Loucy (cell line): Measurements from ENCODE around the gene SEPTIN2.
A peak's percentile ranks its signal among the peaks of the same experiment; 100 is the strongest.

Experiments
- H2AFZ ChIP-seq: fragments of 200-600 bp; sonication (generic); 2 replicates; pipeline ENCODE4 v1.6.0; 2016; ENCODE audit warnings: antibody characterized with exemption, mild to moderate bottlenecking, low read length, moderate library complexity
- H3F3A ChIP-seq: fragments of 200-600 bp; 2 replicates; pipeline ENCODE4 v1.6.0; 2016; ENCODE audit warnings: antibody characterized with exemption, low read depth, mild to moderate bottlenecking
- H3K27me3 ChIP-seq: fragments of 200-600 bp; sonication (generic); 2 replicates; pipeline ENCODE4 v1.6.1; 2014; ENCODE audit warnings: low read length, mild to moderate bottlenecking; ENCODE audit not compliant: insufficient read depth, poor library complexity, severe bottlenecking
- H3K36me3 ChIP-seq: fragments of 200-600 bp; sonication (generic); 2 replicates; pipeline ENCODE4 v1.6.1; 2016; ENCODE audit warnings: low read length; ENCODE audit not compliant: insufficient read depth
- H3K4me1 ChIP-seq: fragments of 200-600 bp; sonication (generic); 2 replicates; pipeline ENCODE4 v1.5.1; 2014; ENCODE audit warnings: low read length, mild to moderate bottlenecking; ENCODE audit not compliant: insufficient read depth, poor library complexity, severe bottlenecking
- H3K4me2 ChIP-seq: fragments of 200-600 bp; sonication (generic); 2 replicates; pipeline ENCODE4 v1.6.0; 2014; ENCODE audit warnings: antibody characterized with exemption, low read length, low read depth, mild to moderate bottlenecking; ENCODE audit not compliant: poor library complexity, severe bottlenecking
- H3K4me3 ChIP-seq: fragments of 200-600 bp; sonication (generic); 2 replicates; pipeline ENCODE4 v1.5.1; 2014; ENCODE audit warnings: low read length, mild to moderate bottlenecking, mixed read lengths; ENCODE audit not compliant: poor library complexity, severe bottlenecking
- H3K79me2 ChIP-seq: fragments of 200-600 bp; sonication (generic); 2 replicates; pipeline ENCODE4 v1.6.1; 2014; ENCODE audit warnings: low read length; ENCODE audit not compliant: insufficient read depth
- H3K9ac ChIP-seq: fragments of 200-600 bp; sonication (generic); 2 replicates; pipeline ENCODE4 v1.6.0; 2014; ENCODE audit warnings: mild to moderate bottlenecking, low read depth, low read length, moderate library complexity; ENCODE audit not compliant: poor library complexity, severe bottlenecking
- H3K9me2 ChIP-seq: fragments of 200-600 bp; sonication (generic); replicated peaks from 2 replicates; pipeline ENCODE4 v1.6.1; 2016; ENCODE audit warnings: low read depth, low read length, mixed read lengths
- H3K9me3 ChIP-seq: fragments of 200-600 bp; sonication (generic); 2 replicates; pipeline ENCODE4 v1.6.1; 2014; ENCODE audit warnings: mild to moderate bottlenecking, antibody characterized with exemption, low read length, low read depth; ENCODE audit not compliant: insufficient read depth
- H4K20me1 ChIP-seq: fragments of 200-600 bp; sonication (generic); 2 replicates; pipeline ENCODE4 v1.6.0; 2014; ENCODE audit warnings: antibody characterized with exemption, low read length, mild to moderate bottlenecking; ENCODE audit not compliant: insufficient read depth, poor library complexity, severe bottlenecking
- EZH2phosphoT487 ChIP-seq: fragments of 200-600 bp; IDR thresholded peaks from 2 replicates; pipeline ENCODE4 v1.6.1; 2018; ENCODE audit warnings: antibody characterized with exemption, mild to moderate bottlenecking, moderate library complexity, borderline replicate concordance
- TF ChIP-seq, protein P1 (sequence below): fragments of 200-600 bp; sonication (generic); conservative IDR thresholded peaks from 2 replicates; pipeline ENCODE4 v1.5.1; 2014; ENCODE audit warnings: mild to moderate bottlenecking, antibody characterized with exemption, low read length

Gene SEPTIN2

DNA sequence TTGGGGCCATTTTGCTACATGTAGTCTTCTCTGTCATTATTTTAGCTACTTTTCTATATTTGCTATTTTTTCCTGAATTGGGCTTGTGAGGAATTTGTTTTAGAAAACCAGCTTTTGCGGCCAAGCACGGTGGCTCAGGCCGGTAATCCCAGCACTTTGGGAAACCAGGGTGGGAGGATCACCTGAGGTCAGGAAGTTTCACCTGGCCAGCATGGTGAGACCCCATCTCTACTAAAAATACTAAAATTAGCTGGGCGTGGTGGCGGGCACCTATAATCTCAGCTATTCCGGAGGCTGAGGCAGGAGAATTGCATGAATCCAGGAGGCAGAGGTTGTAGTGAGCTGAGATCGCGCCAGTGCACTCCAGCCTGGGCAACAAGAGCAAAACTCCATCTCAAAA is 4.7 kb downstream of the SEPTIN2 start:
- Histone ChIP-seq H3K9me2 (no peaks in the 10 kb centered on the region), H2AFZ (no peak overlapping the region), H3K27me3 (no peaks in the 10 kb centered on the region), H3F3A (no peaks in the 10 kb centered on the region), H3K4me2 (peak overlapping the region; percentile 96), H3K4me1 (peaks cover 57% of the 10 kb centered on the region), H3K4me3 (peak overlapping the region; percentile 99), H3K9ac (peak overlapping the region; percentile 100), H3K79me2 (peaks cover 96% of the 10 kb centered on the region), H3K36me3 (peaks cover 18% of the 10 kb centered on the region), H4K20me1 (peaks cover 89% of the 10 kb centered on the region), H3K9me3 (no peaks in the 10 kb centered on the region)
- TF ChIP-seq, protein P1, sequence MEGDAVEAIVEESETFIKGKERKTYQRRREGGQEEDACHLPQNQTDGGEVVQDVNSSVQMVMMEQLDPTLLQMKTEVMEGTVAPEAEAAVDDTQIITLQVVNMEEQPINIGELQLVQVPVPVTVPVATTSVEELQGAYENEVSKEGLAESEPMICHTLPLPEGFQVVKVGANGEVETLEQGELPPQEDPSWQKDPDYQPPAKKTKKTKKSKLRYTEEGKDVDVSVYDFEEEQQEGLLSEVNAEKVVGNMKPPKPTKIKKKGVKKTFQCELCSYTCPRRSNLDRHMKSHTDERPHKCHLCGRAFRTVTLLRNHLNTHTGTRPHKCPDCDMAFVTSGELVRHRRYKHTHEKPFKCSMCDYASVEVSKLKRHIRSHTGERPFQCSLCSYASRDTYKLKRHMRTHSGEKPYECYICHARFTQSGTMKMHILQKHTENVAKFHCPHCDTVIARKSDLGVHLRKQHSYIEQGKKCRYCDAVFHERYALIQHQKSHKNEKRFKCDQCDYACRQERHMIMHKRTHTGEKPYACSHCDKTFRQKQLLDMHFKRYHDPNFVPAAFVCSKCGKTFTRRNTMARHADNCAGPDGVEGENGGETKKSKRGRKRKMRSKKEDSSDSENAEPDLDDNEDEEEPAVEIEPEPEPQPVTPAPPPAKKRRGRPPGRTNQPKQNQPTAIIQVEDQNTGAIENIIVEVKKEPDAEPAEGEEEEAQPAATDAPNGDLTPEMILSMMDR: no peak
- no peak for TF ChIP-seq EZH2phosphoT487

DNA sequence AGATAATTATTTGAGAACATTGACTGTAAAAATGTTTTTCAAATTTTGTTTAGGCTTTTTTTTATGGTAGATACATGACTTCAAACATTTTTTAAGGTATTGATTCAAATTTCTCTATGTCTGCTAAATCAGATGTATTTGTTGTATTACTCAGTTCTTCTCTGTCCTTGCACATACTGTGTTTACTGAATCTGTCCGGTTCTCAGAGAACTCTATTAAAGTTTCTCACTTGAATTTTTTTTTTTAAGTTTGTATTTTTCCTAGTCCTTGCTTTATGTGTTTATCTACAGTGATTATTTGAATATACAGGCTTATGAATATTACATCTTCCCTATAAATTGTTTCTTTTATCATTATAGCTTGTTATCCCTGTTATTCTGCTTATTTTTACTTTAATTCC is 5.3 kb downstream of the SEPTIN2 start:
- H3K4me1 ChIP-seq: peaks cover 57% of the 10 kb centered on the region
- no peaks in the 10 kb centered on the region for H3F3A ChIP-seq

DNA sequence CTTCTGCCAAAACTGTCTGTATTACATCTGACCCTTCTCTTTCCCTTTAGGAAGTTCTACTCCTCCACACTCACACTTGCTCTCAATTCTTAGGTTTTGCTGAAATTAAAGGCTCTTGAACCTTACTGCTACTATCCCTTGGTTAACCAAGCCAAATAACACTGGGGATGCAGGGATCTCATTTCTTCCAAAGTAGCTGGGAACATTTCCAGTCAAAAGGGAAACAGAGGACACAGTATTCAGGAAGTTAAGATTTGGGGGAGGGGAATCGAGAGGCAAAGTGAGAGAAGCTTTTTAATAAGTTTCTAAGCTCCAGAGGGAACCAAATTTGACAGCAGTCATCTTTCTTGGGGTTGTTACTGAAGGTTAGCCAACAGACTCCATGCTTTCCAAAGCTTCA is 6.2 kb downstream of the SEPTIN2 start:
- Histone ChIP-seq H3K9me2 (no peaks in the 10 kb centered on the region), H2AFZ (no peak overlapping the region), H3K9ac (peak overlapping the region; percentile 100), H3K4me2 (peak overlapping the region; percentile 96), H3K27me3 (no peaks in the 10 kb centered on the region), H3K9me3 (no peaks in the 10 kb centered on the region), H3K36me3 (peaks cover 32% of the 10 kb centered on the region), H3K4me1 (peaks cover 57% of the 10 kb centered on the region), H3K79me2 (peaks cover 99% of the 10 kb centered on the region), H4K20me1 (peaks cover 92% of the 10 kb centered on the region), H3K4me3 (peak overlapping the region; percentile 99), H3F3A (no peaks in the 10 kb centered on the region)
- TF ChIP-seq EZH2phosphoT487: no peak
- TF ChIP-seq, protein P1: no peak

More for the DNA sequence above, 5.3 kb downstream of the SEPTIN2 start:
- H3K27me3 ChIP-seq: no peaks in the 10 kb centered on the region
- H3K79me2 ChIP-seq: peaks cover 100% of the 10 kb centered on the region
- H3K4me3 ChIP-seq: peak overlapping the region; percentile 99
- H3K4me2 ChIP-seq: peak overlapping the region; percentile 96
- peak overlapping the region; percentile 100 for H3K9ac ChIP-seq
- H2AFZ ChIP-seq: no peak overlapping the region
- H3K9me3 ChIP-seq: no peaks in the 10 kb centered on the region
- peaks cover 25% of the 10 kb centered on the region for H3K36me3 ChIP-seq
- H3K9me2 ChIP-seq: no peaks in the 10 kb centered on the region
- TF ChIP-seq, protein P1: no peak
- TF ChIP-seq EZH2phosphoT487: no peak
- peaks cover 94% of the 10 kb centered on the region for H4K20me1 ChIP-seq
